ENCODE results near the gene TEAD4.

Gene TEAD4

DNA sequence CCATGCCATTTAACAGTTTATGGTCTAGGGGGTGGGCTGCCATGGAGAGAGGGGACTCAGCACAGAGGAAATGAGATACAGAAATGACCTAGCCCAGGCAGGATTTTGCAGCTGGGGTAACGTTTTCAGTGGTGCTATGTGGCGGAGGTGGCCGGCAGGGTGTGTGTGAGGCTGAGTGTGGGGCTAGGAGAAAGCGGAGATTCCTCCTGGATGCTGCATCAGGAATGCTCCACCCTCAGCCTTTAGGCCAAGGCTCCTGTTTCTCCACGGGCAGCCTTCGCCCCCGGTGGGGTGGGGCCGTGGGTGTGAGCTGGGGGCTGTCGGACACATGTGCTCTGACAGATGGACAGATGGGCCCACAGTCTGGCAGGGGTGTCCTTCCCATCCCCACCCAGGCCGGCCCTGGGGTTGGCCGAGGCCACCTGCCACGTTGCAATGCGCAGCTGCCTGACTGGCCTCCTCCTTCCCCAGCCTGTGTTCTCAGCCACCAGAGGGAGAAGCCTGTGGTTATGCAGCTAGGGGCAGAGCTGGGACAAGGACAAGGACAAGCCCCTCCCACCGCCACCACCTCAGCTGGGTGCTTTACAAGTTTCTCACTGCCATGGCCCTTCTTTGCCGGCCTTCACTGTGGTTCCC lies 44.3 kb downstream of the TEAD4 start:
- no peak for DNase-seq

GRCh38 chr12:3004655-3005565 lies 45.7 kb downstream of the TEAD4 start:
- no peak for DNase-seq

DNA sequence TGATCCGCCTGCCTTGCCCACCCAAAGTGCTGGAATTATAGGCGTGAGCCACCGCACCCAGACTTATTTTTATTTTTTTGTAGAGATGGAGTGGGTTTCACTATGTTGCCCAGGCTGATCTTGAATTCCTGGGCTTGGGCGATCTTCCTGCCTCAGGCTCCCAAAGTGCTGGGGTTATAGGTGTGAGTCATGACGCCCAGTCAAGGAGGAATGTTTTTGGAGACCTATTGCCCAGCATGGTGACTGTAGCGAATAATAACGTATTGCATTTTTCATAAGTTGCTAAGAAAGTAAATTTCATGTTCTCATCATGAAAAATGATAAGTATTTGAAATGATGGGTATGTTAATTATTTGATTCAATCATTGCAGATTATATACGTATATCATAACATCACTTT lies 46.5 kb downstream of the TEAD4 start:
- DNase-seq: no peak

GRCh38 chr12:3009780-3010179 lies 50.6 kb downstream of the TEAD4 start:
- no peak for DNase-seq

DNA sequence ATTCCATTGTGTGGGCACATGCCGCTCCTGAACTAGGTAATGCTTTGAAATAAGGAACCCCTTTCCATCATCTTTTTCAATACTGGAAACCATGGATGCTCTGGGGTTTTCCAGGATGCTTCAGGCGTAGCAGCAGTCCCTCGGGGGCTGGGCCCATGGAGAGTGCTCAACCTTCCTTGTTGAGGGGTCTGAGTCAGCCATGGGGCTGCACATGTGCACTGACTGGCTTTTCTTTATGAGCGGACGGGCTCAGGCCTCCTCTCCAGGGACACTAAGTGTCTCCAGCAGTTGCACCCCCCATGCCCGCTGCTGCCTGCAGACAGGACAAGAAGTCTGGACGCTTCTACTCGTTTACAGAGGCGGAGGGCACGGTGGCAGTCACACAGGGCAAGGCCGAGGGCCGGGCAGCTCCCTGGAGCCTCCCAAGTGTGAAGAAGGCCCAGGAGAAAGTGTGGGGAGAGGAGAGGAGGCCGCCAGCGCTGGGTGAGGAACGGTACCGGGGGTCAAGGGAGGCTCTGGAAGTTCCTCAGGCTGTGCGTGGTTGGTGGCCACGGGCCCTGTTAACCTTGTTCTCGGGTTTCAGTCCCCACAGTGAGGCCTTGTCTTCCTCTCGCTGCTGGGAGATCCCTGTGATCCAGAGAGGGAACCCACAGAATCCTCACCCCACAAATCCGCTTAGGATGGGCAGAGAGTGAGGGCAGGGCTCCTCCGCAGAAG lies 51.2 kb downstream of the TEAD4 start:
- no peak for DNase-seq

- DNase-seq: no peak
These were observed 53.6 kb downstream of the TEAD4 start for GRCh38 chr12:3012786-3013185.

DNA sequence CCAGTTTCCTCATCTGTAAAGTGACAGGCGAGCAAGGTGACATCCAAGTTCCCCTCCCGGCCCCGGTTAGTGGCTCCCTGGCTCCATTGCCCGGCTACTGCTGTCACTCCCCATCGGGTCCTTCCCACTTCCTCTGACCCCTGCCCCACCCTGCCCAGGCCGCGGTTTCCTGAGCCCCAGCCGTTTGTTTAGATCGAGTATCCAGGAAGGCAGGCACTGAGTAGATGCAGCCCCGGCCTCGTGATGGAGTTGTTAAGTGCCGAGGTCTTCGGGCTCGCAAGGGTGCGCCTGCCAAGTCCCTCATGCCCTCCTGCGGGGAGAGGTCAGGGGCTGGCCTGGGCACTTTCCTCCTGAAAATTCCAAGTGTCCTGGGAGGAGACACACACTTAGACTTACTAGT lies 55.4 kb downstream of the TEAD4 start:
- DNase-seq: no peak

DNA sequence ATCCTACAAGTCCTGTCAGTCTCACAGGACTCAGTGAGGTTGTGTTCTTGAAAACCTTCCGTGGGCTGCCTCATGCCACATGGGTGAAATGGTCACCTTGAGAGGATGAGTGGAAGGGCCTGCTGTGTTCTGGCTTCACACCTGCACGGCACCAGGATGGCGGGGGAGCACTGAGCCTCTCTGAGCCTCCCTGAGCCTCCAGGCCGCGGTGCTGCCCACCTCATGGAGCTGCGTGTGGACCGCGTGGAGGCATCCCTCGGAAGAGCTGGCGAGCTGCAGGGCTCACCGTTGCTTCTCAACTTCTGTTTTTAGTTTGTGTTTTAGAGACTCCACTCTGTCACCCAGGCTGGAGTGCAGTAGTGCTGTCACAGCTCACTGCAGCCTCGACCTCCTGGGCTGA lies 56.2 kb downstream of the TEAD4 start:
- DNase-seq: no peak

DNA sequence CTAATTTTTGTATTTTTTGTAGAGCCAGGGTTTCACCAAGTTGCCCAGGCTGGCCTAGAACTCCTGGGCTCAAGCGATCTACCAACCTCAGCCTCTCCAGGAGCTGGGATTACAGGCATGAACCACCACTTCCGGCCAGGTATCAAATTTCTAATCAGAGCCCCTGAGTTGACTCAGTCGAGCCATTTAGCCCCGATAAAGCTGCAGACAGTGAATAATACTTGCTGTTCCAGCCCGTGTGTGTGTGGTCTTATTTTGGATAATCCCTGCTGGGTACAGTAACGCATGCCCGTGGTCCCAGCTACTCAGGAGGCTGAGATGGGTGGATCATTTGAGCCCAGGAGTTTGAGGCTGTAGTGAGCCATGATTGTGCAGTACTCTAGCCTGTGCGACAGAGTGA lies 57.0 kb downstream of the TEAD4 start:
- DNase-seq: no peak

DNA sequence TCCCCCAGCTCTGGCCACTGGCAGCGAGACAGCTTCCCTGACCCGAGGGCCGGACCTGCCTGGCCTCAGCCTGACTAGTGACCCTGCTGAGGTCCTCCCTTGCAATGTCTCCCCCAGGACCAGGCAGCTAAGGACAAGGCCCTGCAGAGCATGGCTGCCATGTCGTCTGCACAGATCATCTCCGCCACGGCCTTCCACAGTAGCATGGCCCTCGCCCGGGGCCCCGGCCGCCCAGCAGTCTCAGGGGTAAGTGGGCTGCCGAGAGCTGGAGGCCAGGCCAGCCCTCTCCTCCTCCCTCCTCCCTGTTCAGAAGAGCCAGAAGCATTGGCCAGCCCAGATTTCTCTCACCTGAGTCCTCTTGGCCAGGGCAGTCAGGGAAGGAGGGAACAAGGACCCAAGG lies 58.1 kb downstream of the TEAD4 start:
- no peak for DNase-seq

DNA sequence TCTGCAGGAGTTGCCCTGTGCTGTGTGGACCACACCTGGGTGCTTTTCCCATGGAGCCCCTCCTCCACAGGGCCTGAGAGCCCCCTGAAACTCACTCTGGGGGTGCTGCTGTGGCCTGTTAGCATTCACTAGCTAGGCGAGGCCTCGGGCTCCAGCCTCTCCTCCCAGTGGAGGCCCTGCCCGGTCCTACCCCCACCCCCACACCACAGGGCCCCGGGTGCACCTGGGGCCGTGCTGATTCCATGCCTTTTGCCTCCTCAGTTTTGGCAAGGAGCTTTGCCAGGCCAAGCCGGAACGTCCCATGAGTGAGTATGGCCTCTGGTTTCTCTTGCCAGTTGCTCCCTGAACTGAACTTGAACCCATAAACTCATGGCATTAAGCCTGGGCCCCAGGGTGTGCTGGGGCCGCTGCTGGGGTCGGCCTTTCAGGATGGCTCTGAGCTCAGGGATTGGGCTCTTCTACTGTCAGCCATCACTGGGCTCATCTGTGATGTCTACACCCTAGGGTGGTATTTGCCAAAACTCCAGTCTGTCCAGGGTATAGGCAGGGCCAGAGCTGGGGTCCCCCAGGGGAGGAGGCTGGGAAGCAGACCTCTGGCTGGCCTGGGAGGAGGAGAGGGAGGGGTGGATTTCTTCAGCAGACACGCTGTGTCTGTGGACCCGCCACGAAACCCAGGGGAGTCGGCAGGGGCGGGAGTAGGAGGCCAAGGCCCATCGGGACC lies 59.2 kb downstream of the TEAD4 start:
- no peak for DNase-seq

GRCh38 chr12:3019005-3019680 lies 59.9 kb downstream of the TEAD4 start:
- no peak for DNase-seq

- no peak for DNase-seq
These were observed 61.2 kb downstream of the TEAD4 start for GRCh38 chr12:3020399-3020798.

- DNase-seq: no peak
These were observed 61.7 kb downstream of the TEAD4 start for GRCh38 chr12:3020850-3021435.

GRCh38 chr12:3022411-3022810 lies 63.2 kb downstream of the TEAD4 start:
- DNase-seq: no peak

DNA sequence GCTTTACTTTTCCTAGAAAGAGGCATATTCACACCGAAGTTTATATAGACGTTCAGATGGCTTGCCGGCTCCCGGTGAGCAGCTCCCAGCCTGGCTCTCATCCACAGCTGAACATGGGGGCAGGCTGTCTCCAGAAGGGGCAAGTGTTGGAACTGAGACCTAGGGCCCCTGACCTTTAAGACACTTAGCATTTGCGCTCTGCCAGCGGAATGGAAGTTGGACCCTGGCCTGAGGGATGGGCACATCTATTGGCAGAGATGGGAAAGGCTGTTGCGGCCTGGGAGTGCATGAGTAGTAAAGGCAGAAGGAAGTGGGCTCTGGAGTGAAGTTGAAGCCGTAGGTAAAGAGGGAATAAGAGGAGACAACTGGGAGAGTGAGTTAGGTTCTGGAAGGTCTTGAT lies 63.8 kb downstream of the TEAD4 start:
- DNase-seq: no peak

- no peak for DNase-seq
These were observed 68.9 kb downstream of the TEAD4 start for GRCh38 chr12:3028108-3028507.

- DNase-seq: no peak
These were observed 71.7 kb downstream of the TEAD4 start for GRCh38 chr12:3030821-3031429.

GRCh38 chr12:3032161-3032560 lies 73.0 kb downstream of the TEAD4 start:
- DNase-seq: no peak

DNA sequence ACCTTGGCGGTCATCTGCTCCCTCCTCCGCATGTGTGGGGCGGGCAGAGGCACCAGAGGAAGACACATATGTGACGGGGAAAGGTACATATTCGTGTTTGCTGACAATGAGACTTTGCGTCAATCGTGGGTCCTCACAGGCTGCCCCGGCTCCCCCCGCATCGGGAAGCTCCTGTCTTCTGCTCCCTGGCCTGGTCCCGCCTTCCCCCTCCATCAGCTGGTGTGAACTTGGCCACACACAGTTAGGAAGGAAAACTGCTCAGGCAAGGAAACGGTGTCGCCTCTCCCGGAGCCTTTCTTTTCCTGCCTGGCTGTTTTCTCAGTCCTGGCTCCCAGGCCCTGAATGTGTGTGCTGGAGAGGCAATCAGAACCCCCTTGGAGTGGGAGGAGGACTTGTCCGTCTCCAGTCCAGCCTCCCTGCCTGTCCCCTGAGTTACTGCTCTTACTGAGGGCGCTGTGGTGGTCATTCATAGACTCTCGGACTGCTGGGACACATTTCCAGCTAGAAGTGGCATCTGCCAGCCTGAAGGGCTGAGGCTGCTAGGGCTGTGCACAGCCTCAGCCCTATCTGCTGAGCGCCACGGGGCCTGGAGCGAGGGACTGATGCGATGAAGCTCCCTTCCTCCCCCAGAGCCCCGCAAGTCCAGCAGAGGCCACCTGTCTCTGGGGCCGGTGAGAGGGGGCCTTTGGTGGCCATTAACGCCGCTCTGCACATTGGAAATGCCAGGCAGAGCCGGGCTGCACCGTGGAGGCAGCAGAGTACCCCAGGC lies 73.8 kb downstream of the TEAD4 start:
- DNase-seq: no peak

- DNase-seq: no peak
These were observed 74.3 kb downstream of the TEAD4 start for GRCh38 chr12:3033539-3033867.

Measured in OCI-M1 (cell line).